Ovary (tissue), 3 donors: Measurements from ENCODE around the gene HOXC11.

ENCODE experiments used
- POLR2A ChIP-seq: fragments of 450-650 bp; IDR thresholded peaks from one replicate; pipeline ENCODE4 v1.6.1; 2017; ENCODE audit warnings: antibody characterized with exemption, mild to moderate bottlenecking, moderate library complexity
- TF ChIP-seq, protein P1 (sequence below), 3 donors: fragments of 450-650 bp in 2 of 3; fragments of 200-600 bp in 1 of 3; IDR thresholded peaks; one replicate each; pipeline versions ENCODE4 v1.5.1 to v1.8.0; 2016 to 2022; ENCODE audit warnings: antibody characterized with exemption in 3 of 3, mild to moderate bottlenecking in 1 of 3
- donor health status: DM: no; HTN: no; CAD: no.

DNA sequence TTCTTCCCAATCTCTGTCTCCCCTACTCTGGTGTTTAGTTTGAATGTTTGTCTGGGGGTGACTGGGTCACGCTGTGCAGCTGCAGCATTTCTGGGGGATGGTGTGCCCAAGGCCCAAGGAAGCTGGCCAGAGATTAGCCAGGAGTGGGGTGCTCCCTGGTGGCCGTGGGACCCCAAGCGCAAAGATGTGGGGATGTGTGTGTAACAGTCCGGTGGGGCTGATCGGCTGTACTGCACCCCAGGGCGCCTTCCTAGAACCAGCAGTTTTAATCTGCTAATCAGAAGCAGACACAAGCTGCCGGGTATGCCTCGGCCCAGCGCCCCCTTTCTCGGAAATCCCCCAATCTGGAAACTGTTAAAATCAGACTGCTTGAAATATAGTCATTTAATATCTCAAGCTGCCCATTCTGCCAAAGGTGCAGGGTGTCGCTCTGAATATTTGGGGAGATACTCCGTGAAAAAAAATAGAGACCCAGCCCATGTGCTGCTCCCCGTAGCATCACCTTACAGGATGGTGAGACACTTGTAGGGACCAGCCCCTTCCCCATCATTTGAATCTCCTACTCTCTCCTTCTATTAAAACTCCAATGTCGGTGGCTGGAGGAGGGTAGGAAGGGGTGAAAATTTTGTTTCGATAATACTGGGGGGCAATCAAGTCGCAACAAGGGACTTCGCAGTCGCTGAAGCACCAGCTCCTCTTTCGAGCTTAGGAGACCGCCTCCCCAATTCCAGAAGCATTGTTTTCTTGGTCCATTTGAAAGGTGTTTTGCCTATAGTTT, 31.3 kb downstream of the HOXC11 start:
- TF ChIP-seq, protein P1, sequence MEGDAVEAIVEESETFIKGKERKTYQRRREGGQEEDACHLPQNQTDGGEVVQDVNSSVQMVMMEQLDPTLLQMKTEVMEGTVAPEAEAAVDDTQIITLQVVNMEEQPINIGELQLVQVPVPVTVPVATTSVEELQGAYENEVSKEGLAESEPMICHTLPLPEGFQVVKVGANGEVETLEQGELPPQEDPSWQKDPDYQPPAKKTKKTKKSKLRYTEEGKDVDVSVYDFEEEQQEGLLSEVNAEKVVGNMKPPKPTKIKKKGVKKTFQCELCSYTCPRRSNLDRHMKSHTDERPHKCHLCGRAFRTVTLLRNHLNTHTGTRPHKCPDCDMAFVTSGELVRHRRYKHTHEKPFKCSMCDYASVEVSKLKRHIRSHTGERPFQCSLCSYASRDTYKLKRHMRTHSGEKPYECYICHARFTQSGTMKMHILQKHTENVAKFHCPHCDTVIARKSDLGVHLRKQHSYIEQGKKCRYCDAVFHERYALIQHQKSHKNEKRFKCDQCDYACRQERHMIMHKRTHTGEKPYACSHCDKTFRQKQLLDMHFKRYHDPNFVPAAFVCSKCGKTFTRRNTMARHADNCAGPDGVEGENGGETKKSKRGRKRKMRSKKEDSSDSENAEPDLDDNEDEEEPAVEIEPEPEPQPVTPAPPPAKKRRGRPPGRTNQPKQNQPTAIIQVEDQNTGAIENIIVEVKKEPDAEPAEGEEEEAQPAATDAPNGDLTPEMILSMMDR (IDR thresholded peaks at IDR 0.05), result no peak
- TF ChIP-seq POLR2A, result no peak
